HG02840 (cell line): Measurements from ENCODE around the gene NUDT6.

Source experiments
- ATAC-seq: cut with Tn5 transposase; IDR thresholded peaks from one replicate; pipeline ENCODE4 v1.9.1; 2021; ENCODE audit warnings: mild to moderate bottlenecking, moderate library complexity, moderate number of reproducible peaks; ENCODE audit not compliant: unreplicated experiment, low FRiP score

NUDT6 gene

DNA sequence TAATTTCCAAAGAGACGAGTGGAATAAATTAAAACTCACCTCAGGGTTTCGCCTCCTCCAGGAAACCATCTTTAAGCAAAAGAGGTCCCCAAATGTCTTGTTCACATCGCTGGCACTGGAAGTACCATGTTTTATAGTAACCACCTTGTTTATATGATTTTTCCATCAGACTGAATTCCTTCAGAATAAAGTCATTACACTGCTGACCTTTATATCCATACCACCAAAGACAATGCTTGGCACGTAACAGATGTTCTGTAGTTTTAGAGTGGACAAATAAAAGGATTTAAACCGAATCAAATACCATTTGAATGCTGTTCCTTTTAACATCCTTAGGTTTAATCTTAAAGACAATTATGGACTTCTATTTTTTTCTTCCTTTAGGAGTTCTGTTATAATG lies 4.7 kb downstream of the NUDT6 start:
- ATAC-seq: no peak

DNA sequence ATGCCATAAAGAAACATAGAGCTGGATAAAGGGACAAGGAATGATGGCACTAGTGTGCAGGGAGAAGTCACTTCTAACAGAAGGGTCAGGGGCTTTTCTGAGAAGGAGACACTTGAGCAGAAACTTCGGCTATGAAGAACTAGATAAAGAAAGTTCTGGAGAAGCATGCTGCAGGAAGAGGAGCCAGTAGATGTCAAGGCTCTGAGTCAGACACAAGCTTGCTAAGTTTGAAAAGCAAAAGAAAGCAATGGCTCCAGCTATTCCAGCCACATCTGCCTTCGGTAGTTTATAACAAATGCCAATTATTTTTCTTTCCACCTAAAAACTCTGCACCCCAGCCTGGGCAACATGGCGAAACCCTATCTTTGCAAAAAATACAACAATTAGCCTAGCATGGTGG lies 7.5 kb downstream of the NUDT6 start:
- no peak for ATAC-seq

DNA sequence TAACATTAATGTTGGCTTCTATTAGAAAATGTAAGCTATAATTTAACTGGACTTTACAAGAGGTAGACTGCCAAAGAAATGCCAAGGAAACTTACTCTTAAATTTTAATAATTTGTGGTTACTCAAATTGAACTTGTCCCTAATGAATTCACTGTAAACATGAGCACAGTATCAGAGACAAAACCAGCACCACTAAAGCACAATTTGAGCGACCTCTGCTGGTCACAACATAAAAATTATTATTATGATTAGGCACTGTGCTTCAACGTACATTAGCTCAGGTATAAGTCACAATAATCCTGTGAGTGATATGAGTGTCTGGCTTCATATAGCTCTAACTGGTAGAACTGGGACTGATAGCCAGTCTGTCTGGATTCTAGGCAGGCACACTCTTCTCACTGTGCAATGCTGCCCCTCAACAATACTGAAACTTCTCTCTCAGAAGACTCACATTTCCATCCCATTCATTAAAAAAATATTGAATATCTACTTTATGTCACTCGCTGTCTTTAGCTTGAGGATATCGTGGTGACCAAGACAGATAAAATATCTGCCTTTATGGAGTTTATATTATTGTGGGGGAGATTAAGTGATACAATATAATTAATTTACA lies 8.0 kb downstream of the NUDT6 start:
- no peak for ATAC-seq

DNA sequence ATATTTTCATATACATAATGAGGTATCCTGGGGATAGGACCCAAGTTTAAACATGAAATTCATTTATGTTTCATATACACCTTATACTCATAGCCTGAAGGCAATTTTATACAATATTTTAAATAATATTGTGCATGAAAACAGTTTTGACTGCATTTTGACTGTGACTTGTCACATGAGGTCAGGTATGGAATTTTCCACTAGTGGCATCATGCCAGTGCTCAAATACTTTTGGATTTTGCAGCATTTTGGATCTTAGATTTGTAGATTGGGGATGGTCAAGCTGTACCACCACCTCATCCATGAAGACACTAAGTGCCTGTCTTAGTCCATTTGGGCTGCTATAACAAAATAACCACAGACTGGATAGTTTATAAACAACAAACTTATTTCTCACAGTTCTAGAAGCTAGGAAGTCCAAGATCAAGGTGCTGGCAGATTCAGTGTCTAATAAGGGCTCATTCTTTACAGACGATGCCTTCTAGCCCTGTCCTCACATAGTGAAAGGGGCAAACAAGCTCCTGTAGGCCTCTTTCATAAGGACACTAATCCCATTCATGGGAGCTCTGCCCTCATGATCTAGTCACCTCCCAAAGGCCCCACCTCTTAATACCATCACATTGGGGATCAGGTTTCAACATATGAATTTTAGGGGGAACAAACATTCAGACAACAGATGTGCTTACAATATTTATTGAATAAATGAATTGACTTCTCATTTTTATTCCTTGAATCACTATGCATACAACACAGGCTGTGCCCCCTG lies 9.4 kb downstream of the NUDT6 start:
- ATAC-seq: no peak

DNA sequence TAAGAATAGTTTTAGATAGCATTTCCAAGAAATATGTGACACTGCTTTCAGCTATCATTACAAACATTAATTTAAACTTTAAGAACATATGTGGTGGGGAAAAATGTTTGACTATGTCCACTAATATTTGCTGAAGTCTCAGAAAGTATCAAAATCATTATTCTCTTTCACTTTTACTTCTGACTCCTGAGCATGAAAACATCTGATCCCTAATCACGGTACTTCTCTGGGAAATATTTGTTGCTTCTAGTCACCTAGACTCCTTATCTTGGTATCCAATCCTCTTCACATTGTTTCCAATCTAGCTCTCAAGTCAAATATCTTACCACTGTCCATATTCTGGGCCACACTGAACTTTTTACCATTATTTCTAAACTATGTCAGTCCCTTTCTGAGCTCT lies 10.8 kb downstream of the NUDT6 start:
- ATAC-seq: no peak

DNA sequence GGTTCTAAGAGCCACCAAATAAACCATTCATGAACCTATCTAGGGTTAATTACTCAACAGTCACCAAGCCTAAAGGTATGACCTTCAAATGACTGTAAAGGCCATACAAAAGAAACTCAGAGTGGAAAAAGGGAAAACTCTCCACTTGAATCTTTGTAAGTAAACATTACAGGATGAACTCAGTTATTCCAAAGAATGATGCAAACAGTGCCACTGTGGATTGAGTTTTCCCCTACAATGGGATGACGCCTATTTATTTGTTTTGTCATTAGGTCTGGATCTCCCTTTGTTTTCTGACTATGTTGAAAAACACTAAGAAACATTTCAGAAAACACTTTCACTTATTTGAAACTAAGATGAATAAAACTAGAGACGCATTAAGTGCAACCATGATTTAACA lies 12.7 kb downstream of the NUDT6 start:
- ATAC-seq: no peak

DNA sequence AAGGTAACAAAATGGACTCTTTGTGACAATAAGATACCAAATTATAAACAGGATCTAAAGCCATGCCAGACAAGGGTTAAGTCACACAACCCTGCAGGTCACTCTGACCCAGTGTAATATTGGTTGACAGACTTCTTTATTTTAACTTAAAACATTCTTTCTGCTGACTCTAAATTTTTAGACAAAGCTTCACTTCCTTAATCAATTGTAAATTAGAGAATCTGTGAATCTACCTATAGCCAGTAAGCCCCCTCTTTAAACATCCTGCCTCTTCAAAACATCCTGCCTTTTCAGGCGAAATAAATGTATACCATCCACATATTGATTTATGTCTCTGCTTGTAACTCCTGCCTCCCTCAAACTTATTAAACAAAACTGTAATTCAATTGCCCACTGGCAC lies 14.2 kb downstream of the NUDT6 start:
- no peak for ATAC-seq

DNA sequence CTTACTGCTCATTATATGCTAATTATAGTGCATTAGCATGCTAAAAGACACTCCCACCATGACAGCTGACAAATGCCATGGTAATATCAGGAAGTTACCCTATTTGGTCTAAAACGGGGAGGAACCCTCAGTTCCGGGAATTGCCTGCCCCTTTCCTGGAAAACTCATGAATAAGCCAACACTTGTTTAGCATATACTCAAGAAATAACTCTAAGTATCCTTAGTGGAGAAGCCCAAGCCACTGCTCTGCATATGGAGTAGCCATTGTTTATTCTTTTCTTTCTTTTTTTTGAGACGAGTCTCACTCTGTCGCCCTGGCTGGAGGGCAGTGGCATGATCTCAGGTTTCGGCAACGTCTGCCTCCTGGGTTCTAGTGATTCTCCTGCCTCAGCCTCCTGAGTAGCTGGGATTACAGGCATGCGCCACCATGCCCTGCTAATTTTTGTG lies 15.5 kb downstream of the NUDT6 start:
- no peak for ATAC-seq

DNA sequence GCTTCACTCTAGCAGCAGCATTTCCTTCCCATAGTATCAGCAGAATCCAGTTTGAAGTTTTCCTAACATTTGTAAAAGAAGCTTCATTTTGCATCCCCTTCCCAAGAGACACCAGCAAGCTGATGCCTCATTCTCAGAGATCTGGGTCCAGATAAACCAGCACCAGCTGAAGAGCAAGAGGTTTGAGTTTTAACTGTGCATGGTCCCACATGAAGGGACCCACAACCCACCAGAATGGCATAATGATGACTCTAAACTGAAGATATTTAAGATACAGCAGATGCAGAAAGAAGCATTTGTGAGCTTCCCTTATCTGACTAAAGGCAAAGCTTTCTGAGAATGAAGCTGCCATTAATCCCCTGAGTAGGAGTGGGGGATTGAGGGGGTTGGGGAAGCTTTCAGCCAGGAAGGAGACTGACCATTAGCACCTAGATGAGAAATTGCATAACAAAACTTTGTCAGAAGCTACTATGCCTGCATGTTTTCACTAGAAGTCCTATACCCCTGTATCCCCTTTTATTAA lies 18.6 kb downstream of the NUDT6 start:
- ATAC-seq: no peak

DNA sequence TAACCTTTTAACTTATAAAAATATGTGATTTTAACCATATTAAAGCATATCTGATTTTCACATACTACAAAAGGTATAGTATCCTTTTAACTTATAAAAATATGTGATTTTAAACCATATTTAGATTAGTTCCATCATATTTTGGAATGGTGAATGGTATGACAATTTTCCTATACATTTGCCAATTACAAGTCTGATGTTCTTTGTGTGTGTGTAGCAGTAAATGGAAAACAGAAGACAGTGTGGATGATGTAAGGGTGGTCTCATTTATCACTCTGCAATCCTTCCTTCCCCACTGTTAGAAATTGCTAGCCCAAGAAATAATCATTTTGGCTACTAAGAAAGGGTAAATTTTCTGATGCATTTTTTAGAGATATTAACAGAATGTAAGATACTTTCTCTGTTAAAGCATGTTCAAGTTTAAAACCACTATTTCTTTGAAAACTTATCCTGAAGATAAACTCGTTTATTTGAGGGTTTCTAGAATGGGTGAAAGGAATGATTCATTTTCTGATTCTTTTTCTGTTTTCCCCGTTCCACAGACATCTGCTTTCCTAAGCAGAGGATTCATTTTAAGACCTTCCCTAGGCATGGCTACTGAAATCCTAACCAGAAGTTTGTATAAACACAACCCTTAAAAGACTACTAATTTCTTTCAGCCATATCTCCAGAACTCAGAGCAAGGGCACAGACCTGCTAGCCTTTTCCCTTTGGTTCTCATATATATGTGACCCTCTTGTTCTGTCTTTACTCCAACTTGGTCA lies 21.0 kb downstream of the NUDT6 start:
- ATAC-seq: no peak

DNA sequence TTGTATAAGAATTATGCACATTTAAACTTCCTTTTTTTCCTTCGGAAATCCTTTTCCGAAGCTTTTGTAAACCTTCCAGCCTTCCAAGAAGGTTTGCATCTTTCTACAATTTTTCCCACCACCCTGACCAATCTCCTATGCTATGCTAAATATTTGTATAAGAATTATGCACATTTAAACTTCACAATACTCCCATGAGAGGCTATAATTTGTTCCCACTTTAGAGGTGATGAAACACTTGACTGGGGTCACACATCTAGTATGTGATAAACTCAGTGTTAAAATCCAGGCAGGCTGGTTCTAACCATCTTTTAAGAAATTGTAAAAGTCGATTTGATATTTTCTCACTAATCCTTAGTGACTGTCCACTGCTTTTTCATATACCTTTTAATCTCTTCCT lies 22.1 kb downstream of the NUDT6 start:
- no peak for ATAC-seq

DNA sequence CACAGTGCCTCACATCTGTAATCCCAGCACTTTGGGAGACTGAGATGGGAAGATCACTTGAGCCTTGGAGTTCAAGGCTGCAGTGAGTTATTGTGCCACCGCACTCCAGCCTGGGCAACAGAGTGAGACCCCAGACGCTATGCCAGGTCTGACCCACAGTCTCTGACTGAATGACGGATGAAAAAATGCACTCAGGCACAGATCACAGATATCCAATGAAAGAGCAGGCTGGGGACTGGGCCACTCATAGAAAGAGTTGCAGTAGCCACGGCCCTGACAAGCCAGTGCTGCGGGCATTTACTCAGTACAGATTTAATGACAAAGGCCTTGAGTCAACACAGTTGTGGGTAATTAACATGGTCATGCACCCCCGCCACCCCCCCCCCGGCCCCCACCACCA lies 22.7 kb downstream of the NUDT6 start:
- no peak for ATAC-seq

DNA sequence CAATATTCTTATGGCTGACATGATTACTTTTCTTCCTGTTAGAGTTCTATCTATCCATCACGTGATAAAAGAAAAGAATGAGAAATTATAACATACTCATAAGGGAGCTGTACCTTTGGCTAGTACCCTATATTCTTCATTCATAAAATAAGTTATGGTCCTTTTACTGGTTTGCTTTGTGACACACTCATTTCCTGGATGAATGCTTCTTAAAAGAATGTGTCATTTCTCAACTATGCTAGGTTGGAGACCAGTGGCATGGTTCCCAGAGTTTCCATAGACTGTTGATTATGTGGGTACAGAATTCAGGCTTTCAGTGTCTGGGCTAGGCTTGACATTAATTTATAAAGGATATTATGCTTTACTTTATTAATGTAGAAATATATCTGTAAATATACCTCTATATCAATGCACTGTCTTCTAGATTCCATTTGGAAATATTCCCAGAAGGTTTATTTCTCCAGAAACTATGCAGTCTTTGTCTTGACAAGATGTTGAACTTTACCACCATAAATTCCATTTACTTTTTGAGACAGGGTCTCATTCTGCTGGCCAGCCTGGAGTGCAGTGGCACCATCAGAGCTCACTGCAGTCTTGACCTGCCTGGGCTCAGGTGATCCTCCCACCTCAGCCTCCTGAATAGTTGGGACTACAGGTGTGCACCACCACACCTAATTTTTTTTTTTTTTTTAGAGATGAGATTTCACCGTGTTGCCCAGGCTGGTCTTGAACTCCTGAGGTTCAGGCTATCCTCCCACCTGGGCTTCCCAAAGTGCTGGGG lies 23.8 kb downstream of the NUDT6 start:
- ATAC-seq: no peak

DNA sequence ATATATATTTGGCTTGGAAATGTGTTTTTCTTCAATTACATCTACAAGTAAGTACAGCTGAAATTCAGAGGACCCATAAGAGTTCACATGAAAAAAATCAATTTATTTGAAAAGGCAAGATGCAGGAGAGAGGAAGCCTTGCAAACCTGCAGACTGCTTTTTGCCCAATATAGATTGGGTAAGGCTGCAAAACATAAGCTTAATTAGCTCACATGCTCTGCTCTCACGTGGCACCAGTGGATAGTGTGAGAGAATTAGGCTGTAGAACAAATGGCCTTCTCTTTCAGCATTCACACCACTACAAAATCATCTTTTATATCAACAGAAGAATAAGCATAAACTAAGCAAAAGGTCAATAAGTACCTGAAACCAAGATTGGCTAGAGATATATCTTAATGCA lies 26.1 kb downstream of the NUDT6 start:
- ATAC-seq: no peak

DNA sequence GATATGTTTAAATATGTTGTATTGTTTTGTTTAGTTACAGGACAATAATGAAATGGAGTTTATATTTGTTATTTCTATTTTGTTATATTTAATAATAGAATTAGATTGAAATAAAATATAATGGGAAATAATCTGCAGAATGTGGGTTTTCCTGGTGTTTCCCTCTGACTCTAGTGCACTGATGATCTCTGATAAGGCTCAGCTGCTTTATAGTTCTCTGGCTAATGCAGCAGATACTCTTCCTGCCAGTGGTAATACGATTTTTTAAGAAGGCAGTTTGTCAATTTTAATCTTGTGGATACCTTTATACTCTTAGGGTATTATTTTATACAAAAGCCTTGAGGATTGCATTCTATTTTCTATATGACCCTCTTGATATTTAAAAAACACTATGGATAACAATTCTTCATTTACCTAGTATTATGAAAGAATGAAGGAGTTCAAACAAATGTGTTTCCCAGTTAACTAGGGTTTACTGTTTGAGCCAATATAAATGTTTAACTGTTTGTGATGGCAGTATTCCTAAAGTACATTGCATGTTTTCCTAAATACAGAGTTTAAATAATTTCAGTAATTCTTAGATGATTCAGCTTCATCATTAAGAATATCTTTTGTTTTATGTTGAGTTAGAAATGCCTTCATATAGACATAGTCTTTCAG lies 26.9 kb downstream of the NUDT6 start:
- ATAC-seq: no peak

DNA sequence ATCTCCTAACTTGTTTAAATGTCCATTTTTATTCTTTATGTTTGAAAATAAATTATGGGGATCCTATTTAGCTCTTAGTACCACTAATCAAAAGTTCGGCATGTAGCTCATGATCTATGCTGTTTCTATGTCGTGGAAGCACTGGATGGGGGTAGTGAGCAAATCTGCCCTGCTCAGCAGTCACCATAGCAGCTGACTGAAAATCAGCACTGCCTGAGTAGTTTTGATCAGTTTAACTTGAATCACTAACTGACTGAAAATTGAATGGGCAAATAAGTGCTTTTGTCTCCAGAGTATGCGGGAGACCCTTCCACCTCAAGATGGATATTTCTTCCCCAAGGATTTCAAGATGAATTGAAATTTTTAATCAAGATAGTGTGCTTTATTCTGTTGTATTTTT lies 27.6 kb downstream of the NUDT6 start:
- ATAC-seq: no peak

DNA sequence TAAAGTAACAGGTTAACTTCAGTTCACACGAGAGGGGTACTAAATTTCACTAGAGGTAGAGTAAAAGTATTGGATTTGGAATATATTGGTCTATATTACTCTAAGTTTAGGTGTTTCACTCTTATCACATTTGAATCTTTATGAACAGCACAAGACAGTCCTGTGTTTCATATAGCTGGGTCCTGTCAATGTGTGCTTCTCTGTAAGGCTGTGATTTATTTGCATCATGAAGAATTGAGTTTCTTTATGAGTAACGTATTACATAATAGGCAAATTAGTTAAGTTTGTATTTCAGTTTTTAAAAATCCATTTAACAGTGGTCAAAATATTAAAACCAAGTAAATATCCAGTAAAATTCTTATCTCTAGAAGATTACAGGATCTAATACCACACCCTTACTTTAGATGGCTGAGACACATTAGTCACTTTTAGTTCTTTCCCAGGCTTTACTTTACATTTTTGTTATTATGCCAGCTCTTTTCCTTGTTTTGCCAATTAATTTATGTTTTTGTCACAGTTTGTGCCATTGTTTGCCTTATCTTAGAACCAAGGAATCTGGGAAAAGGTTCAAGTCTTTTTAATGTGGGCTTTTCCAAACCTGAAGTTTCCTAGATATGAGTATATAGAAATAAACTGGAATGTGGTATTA lies 32.1 kb downstream of the NUDT6 start:
- no peak for ATAC-seq

DNA sequence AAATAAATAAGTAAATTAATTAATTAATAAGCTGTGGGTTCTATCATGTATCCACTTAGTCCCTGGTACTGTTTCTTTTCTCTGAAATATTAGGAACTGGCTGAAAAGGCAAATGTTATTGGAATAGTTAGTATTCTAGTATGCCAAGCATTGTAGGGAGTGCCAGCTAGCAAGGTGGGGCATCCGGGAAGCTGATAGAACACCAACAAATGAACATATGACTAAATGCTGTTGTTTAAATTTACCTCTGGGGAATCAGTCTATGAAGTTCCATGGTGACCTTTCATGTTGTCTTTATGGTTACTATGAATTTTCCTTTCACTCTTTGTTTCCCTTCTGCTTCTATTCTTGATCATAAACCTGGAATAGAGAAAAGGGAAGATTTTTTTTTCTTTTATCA lies 32.7 kb downstream of the NUDT6 start:
- ATAC-seq: no peak

DNA sequence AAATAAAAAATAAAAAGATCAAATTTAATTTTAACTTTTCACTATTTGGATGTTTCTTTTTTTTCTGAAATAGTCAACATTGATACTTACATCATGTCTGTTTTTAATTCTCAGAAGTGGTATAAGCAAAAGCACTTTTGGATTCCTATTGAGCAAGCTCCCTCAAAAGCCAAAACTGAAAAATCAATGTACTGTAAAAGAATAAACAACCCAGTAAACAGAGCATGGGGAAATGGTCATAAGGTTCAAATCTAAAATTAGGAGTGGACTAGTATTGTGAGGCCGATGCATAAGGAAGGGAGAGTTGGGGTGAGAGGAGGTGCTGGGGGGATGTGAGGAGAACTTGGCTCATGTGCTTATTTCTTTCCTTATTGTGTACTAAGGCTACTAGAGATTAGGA lies 37.9 kb downstream of the NUDT6 start:
- no peak for ATAC-seq
